OCI-LY3 (cell line): ENCODE results near the gene MKLN1.

Experiments
- H2AFZ ChIP-seq: fragments of 200-600, 300-600 bp; shearing (Covaris generic); 2 replicates; pipeline ENCODE4 v1.6.0; 2014; ENCODE audit warnings: antibody characterized with exemption, low read depth, low read length
- H3K27ac ChIP-seq: fragments of 200-600, 300-600 bp; sonication (generic); 2 replicates; pipeline ENCODE4 v1.5.1; 2014; ENCODE audit warnings: mild to moderate bottlenecking, low read length, moderate library complexity, mixed read lengths
- H3K27me3 ChIP-seq: fragments of 200-600, 300-600 bp; sonication (generic); 2 replicates; pipeline ENCODE4 v1.6.1; 2014; ENCODE audit warnings: low read depth, low read length, mixed read lengths
- H3K36me3 ChIP-seq: fragments of 200-600, 300-600 bp; sonication (generic); replicated peaks from 2 replicates; pipeline ENCODE3; 2014; ENCODE audit warnings: low read depth, low read length, mixed read lengths
- H3K4me1 ChIP-seq: fragments of 300-600, 200-600 bp; sonication (generic); 2 replicates; pipeline ENCODE4 v1.6.1; 2014; ENCODE audit warnings: low read length, mixed read lengths
- H3K4me2 ChIP-seq: fragments of 200-600, 300-600 bp; sonication (generic); 2 replicates; pipeline ENCODE4 v1.6.1; 2014; ENCODE audit warnings: low read length, mixed read lengths
- H3K4me3 ChIP-seq: fragments of 300-600, 200-600 bp; sonication (generic); 2 replicates; pipeline ENCODE4 v1.5.1; 2014; ENCODE audit warnings: antibody characterized with exemption, mild to moderate bottlenecking, low read length, moderate library complexity
- H3K79me2 ChIP-seq: fragments of 300-600, 200-600 bp; shearing (Covaris generic); 2 replicates; pipeline ENCODE4 v1.6.1; 2014; ENCODE audit warnings: mild to moderate bottlenecking, low read length, mixed read lengths
- H3K9ac ChIP-seq: fragments of 300-600, 200-600 bp; shearing (Covaris generic); 2 replicates; pipeline ENCODE4 v1.6.0; 2014; ENCODE audit warnings: mild to moderate bottlenecking, low read length, moderate library complexity
- H3K9me3 ChIP-seq: fragments of 200-600, 300-600 bp; shearing (Covaris generic); 2 replicates; pipeline ENCODE4 v1.6.1; 2014; ENCODE audit warnings: low read length, mixed read lengths; ENCODE audit not compliant: insufficient read depth
- H4K20me1 ChIP-seq: fragments of 200-600, 300-600 bp; sonication (generic); 2 replicates; pipeline ENCODE4 v1.6.1; 2016; ENCODE audit warnings: low read length, mixed read lengths; ENCODE audit not compliant: insufficient read depth
- CTCF ChIP-seq: fragments of 200-600, 300-600 bp; sonication (generic); IDR thresholded peaks from 2 replicates; pipeline ENCODE4 v1.5.1; 2014; ENCODE audit warnings: antibody characterized with exemption, low read length, low read depth
- EZH2phosphoT487 ChIP-seq: fragments of 200-600 bp; shearing (Covaris generic); IDR thresholded peaks from 2 replicates; pipeline ENCODE4 v1.6.1; 2018; ENCODE audit warnings: antibody characterized with exemption, mixed run types, low read depth

MKLN1 gene

GRCh38 chr7:131546126-131546525, 218.4 kb downstream of the MKLN1 start:
- Histone ChIP-seq H3K4me3 (no peak overlapping the region), H3K27me3 (no peaks in the 10 kb centered on the region), H3K27ac (no peak overlapping the region), H4K20me1 (no peaks in the 10 kb centered on the region), H3K36me3 (no peaks in the 10 kb centered on the region), H3K4me1 (peaks cover 8% of the 10 kb centered on the region; the same call in 1 of the 2 replicates), H3K9me3 (no peaks in the 10 kb centered on the region), H3K4me2 (no peak overlapping the region), H3K79me2 (no peaks in the 10 kb centered on the region), H3K9ac (no peak overlapping the region), H2AFZ (no peak overlapping the region)
- TF ChIP-seq EZH2phosphoT487 = no peak
- no peak for TF ChIP-seq CTCF
